AG10803 (cell line): ENCODE results near the gene RAB4A.
A peak's percentile ranks its signal among the peaks of the same experiment; 100 is the strongest.

Experiments used
- DNase-seq: peaks from one replicate; pipeline ENCODE4 v3.0.0; 2010; ENCODE audit warnings: low read depth
- H3K4me3 ChIP-seq: 2 replicates; pipeline ENCODE4 v1.5.1; 2011; ENCODE audit warnings: mild to moderate bottlenecking, low read length, control low read depth
- CTCF ChIP-seq: conservative IDR thresholded peaks from 2 replicates; pipeline ENCODE4 v1.5.1; 2011; ENCODE audit warnings: mild to moderate bottlenecking, low read length, control low read depth, inconsistent platforms

The RAB4A gene

DNA sequence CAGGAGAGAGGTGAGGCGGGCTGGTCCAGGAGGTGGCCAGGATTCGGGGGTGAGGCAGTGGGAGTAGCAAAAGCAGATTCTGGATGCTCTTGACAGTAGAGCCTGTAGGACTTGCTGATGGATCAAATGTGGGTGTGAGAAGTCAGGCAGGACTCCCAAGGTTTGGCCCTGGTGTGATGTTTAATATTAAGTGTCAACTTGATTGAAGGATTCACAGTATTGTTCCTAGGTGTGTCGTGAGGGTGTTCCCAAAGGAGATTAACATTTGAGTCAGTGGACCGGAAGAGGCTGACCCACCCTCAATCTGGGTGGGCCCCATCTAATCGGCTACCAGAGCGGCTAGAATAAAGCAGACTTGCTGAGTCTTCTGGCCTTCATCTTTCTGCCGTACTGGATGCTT is 6.8 kb upstream of the RAB4A start:
- DNase-seq, result no peak
- TF ChIP-seq CTCF, result no peak
- no peak overlapping the region for H3K4me3 ChIP-seq

DNA sequence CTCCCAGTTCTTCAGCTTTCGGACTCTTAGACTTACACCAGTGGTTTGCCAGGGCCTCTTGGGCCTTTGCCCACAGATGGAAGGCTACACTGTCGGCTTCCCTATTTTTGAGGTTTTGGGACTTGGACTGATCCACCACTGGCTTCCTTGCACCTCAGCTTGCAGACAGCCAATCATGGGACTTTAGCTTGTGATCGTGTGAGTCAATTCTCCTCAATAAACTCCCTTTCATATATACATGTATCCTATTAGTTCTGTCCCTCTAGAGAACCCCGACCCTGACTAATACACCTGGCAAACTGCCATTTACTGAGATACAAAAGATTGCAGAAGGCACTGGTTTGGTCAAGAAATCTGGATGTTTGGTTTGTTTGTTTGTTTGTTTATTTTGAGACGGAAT is 6.4 kb upstream of the RAB4A start:
- no peak overlapping the region for H3K4me3 ChIP-seq
- TF ChIP-seq CTCF, result no peak
- no peak for DNase-seq

DNA sequence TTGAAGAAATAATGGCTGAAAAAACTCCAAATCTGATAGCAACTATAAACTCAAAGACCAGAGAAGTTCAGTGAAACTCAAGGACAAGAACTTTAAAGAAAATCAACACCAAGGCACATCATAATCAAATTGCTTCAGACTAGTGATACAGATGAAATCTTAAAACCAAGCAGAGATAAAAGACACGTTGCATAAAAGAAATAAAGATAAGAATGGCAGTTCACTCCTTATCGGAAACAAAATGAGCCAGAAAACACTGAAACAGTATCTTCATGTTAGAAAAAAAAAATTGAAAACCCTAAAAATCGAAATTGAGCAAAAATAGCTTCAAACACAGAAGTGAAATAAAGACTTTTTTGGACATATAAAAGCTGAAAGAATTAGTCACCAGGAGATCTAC is 4.6 kb upstream of the RAB4A start:
- H3K4me3 ChIP-seq, result no peak overlapping the region
- no peak for TF ChIP-seq CTCF
- no peak for DNase-seq

GRCh38 chr1:229266832-229267500 is 3.9 kb upstream of the RAB4A start:
- H3K4me3 ChIP-seq, result no peak overlapping the region
- no peak for TF ChIP-seq CTCF
- no peak for DNase-seq

DNA sequence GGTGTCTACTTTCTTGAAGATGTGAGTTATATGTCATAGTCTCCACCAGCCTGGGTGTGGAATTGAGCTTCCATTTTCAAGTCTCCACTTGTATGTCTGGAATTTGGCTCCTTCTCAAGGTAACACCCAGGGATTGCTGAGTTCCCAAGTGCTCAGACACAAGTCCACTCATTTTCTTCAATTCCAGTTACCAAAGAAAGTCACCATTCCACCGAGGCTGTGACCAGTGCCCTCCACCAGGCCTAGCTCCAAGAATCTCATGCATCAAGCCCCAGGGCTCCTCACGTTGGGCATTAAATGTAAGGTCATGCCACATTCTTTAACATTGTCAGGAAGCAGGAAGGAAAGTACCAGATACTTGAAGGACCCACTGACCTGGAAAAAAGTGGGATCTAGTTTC is 2.4 kb upstream of the RAB4A start:
- TF ChIP-seq CTCF, result no peak
- DNase-seq, result peak; percentile 41
- H3K4me3 ChIP-seq, result no peak overlapping the region

GRCh38 chr1:229271448-229272159 is 693 bp downstream of the RAB4A start:
- peak; percentile 28 for DNase-seq
- TF ChIP-seq CTCF, result peak; percentile 2; the same call in 1 of the 2 replicates
- H3K4me3 ChIP-seq, result peak overlapping the region; percentile 81
